Panc1 (cell line): ENCODE measurements around the gene LRP4.

Source experiments
- POLR2AphosphoS5 ChIP-seq: IDR thresholded peaks from 2 replicates; pipeline ENCODE4 v1.6.1; 2012; ENCODE audit warnings: mild to moderate bottlenecking, low read depth, low read length, moderate library complexity
- TF ChIP-seq, protein P1 (sequence below): fragments of 450-650 bp; IDR thresholded peaks from 2 replicates; pipeline ENCODE4 v1.5.1; 2017; ENCODE audit warnings: mild to moderate bottlenecking

DNA sequence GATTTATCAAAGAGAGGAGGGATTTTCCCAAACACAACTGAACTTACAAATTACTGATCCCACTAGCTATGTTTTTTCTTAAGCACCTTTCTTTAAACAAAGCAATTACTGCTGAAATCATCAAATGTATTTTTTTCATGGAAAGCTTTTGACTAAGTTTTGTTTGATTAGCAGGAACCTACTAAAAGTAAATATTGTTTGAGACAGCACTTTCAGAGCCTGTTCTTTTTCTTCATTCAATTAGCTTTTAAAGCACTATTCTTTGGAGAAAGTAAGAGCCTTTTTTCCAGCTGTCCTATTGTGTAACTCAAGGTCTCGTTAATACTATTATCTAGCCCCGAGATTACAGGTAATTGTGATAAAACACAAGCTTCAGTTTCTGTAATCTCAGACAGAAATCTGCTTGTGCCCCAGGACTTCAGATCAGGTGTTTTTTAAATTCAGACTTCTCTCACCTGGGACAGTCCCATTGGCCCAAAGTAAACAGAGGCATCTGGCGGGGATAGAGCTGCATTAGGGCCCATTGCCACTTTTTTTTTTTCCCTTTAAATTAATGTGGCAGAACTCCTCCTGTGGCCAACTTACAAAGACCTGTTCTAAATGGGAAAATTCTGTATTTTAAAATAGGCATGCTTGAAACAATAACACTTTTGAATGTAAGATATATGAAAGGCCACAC is 29.2 kb upstream of the LRP4 start:
- TF ChIP-seq, protein P1, sequence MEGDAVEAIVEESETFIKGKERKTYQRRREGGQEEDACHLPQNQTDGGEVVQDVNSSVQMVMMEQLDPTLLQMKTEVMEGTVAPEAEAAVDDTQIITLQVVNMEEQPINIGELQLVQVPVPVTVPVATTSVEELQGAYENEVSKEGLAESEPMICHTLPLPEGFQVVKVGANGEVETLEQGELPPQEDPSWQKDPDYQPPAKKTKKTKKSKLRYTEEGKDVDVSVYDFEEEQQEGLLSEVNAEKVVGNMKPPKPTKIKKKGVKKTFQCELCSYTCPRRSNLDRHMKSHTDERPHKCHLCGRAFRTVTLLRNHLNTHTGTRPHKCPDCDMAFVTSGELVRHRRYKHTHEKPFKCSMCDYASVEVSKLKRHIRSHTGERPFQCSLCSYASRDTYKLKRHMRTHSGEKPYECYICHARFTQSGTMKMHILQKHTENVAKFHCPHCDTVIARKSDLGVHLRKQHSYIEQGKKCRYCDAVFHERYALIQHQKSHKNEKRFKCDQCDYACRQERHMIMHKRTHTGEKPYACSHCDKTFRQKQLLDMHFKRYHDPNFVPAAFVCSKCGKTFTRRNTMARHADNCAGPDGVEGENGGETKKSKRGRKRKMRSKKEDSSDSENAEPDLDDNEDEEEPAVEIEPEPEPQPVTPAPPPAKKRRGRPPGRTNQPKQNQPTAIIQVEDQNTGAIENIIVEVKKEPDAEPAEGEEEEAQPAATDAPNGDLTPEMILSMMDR: no peak
- no peak for TF ChIP-seq POLR2AphosphoS5
